Upper lobe of right lung (tissue), 1 donor: ENCODE data around the gene KANK4. TPM values are rescaled to one million over a fixed set of nuclear protein-coding genes. Genes with fewer than 3 reads are reported as not detected.

Experiments used
- ATAC-seq: fragments of 200-7000 bp; cut with Tn5 transposase; one replicate; pipeline ENCODE4 v1.9.1; 2020; ENCODE audit warnings: mild to moderate bottlenecking, moderate library complexity
- DNase-seq: peaks from one replicate; pipeline ENCODE4 v3.0.0-alpha.2; 2020
- H3K27ac ChIP-seq: fragments of 200-600 bp; one replicate; pipeline ENCODE4 v1.8.0; 2022
- H3K27me3 ChIP-seq: fragments of 200-600 bp; one replicate; pipeline ENCODE4 v1.8.0; 2022; ENCODE audit warnings: mild to moderate bottlenecking
- H3K36me3 ChIP-seq: fragments of 200-600 bp; one replicate; pipeline ENCODE4 v1.8.0; 2022
- H3K4me1 ChIP-seq: fragments of 200-600 bp; one replicate; pipeline ENCODE4 v1.8.0; 2022
- H3K4me3 ChIP-seq: fragments of 200-600 bp; one replicate; pipeline ENCODE4 v1.8.0; 2022; ENCODE audit warnings: mild to moderate bottlenecking
- H3K9me3 ChIP-seq: fragments of 200-600 bp; one replicate; pipeline ENCODE4 v1.8.0; 2022
- intact Hi-C: fragments of 100-400 bp; cut with DNase I; formaldehyde crosslinking; loops from one replicate; pipeline ENCODE4 v1.11.0; 2022
- total RNA-seq: library from RNA; stranded (reverse); fragmentation: NEBNext Ultra II Directional; extraction: Animal tissue kit (Norgen Biotek cat#: 25700); gene quantifications from one replicate; pipeline ENCODE4 v1.2.1, GENCODE V29; 2021
- TF ChIP-seq, protein P1 (sequence below): fragments of 200-600 bp; IDR thresholded peaks from one replicate; pipeline ENCODE4 v1.8.0; 2022; ENCODE audit warnings: antibody characterized with exemption
- donor health status: DM: no; HTN: yes; CAD: no; lungs with severe emphysema.

The KANK4 gene
- total RNA-seq, 1 donor from 2014 or later: 6.4 TPM

DNA sequence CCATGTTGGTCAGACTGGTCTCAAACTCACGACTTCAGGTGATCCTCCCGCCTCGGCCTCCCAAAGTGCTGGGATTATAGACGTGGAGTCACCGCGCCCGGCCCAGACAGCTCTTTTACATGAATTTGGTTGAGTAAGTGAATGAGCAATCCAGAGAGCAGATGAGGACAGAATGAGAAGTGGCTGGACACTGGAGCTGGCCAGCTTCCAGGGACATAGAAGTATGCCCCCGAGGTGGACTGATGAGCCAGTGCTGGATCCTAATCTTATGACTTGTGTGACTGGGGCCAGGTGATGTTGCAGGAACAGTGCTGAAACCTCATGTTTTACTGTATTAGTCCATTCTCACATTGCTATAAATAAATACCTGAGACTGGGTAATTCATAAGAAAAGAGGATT, 35.9 kb upstream of the KANK4 start:
- no peaks in the 10 kb centered on the region for H3K27me3 ChIP-seq
- TF ChIP-seq, protein P1, sequence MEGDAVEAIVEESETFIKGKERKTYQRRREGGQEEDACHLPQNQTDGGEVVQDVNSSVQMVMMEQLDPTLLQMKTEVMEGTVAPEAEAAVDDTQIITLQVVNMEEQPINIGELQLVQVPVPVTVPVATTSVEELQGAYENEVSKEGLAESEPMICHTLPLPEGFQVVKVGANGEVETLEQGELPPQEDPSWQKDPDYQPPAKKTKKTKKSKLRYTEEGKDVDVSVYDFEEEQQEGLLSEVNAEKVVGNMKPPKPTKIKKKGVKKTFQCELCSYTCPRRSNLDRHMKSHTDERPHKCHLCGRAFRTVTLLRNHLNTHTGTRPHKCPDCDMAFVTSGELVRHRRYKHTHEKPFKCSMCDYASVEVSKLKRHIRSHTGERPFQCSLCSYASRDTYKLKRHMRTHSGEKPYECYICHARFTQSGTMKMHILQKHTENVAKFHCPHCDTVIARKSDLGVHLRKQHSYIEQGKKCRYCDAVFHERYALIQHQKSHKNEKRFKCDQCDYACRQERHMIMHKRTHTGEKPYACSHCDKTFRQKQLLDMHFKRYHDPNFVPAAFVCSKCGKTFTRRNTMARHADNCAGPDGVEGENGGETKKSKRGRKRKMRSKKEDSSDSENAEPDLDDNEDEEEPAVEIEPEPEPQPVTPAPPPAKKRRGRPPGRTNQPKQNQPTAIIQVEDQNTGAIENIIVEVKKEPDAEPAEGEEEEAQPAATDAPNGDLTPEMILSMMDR: no peak
- DNase-seq (no peak), ATAC-seq (no peak)
- no peak overlapping the region for H3K27ac ChIP-seq
- no peak overlapping the region for H3K4me3 ChIP-seq
- intact Hi-C loops: no loop called here
- no peaks in the 10 kb centered on the region for H3K9me3 ChIP-seq
- H3K4me1 ChIP-seq: no peaks in the 10 kb centered on the region
- H3K36me3 ChIP-seq: no peaks in the 10 kb centered on the region

DNA sequence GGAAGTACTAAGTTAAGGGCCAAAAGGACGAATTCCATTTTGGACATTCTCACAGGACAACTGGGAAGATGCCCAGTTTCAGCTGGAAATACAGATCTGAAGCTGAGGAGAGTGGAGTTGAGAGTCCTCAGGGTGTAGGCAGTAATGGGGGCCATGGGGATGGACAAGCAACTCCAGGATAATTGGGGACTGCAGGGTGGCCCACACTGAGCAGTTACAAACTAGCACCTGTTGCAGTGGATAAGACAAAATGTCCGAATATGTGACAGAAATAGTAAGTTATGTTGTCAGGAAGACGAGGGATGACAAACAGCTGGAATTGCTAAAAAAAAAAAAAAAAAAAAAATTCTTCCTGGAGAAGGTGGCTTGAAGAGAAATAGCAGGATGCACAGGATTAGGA, 34.6 kb upstream of the KANK4 start:
- intact Hi-C loops: no loop called here
- no peaks in the 10 kb centered on the region for H3K9me3 ChIP-seq
- ATAC-seq (no peak), DNase-seq (no peak)
- no peak overlapping the region for H3K27ac ChIP-seq
- TF ChIP-seq, protein P1: no peak
- no peaks in the 10 kb centered on the region for H3K36me3 ChIP-seq
- H3K4me3 ChIP-seq: no peak overlapping the region
- H3K4me1 ChIP-seq: no peaks in the 10 kb centered on the region
- no peaks in the 10 kb centered on the region for H3K27me3 ChIP-seq

DNA sequence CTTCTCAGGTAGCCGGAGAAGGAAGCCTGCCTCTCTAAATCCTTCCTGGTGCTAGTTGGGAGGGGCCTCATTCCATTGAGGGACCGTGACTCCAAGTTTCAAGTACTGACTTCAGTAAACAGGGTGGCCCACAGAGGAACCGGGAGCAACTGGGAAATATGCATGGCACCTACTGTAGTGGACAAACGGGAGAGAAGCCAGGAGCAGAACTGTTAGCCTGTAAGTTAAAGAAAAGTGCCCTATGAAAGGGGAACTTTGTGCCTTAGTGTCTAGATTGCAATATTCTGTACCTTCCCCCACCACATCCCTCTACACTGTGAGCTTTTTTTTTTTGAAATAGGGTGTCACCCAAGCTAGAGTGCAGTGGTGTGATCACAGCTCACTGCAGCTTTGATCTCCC, 33.2 kb upstream of the KANK4 start:
- ATAC-seq (peak; percentile 93), DNase-seq (no peak)
- TF ChIP-seq, protein P1: no peak
- Histone ChIP-seq H3K9me3 (no peaks in the 10 kb centered on the region), H3K4me1 (no peaks in the 10 kb centered on the region), H3K36me3 (no peaks in the 10 kb centered on the region), H3K27ac (no peak overlapping the region), H3K4me3 (no peak overlapping the region), H3K27me3 (no peaks in the 10 kb centered on the region)
- intact Hi-C loops: no loop called here

DNA sequence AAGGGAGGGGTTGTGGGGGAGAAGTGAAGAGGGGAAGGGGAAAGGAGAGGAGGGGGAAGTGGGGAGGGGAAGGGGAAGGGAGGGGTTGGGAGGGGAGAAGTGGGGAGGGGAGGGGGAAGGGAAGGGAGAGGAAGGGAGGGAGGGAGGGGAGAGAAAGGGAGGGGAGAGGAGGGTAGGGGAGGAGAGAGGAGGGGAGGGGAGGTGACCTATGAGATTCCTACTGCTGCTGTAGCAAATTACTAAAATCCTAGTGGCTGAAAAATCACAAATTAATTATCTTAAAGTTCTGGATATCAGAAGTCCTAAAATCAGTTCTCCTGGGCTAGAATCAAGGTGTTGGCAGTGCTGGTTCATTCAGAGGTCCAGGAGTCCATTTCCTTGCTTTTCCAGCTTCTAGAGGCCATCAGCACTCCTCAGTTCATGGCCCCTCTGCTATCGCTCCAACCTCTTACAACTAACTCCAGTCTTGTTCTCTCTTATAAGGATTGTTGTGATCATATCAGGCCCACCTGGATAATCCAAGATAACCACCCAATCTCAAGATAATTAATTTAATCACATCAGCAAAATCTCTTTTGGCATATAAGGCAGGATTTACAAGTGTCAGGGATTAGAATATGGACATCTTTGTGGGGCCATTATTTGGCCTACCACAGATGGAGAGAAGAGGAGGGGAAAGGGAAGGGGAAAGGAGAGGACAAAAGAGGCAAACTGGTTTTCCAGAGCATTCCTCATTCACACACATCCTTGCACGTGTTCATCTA, 30.4 kb upstream of the KANK4 start:
- intact Hi-C loops: no loop called here

DNA sequence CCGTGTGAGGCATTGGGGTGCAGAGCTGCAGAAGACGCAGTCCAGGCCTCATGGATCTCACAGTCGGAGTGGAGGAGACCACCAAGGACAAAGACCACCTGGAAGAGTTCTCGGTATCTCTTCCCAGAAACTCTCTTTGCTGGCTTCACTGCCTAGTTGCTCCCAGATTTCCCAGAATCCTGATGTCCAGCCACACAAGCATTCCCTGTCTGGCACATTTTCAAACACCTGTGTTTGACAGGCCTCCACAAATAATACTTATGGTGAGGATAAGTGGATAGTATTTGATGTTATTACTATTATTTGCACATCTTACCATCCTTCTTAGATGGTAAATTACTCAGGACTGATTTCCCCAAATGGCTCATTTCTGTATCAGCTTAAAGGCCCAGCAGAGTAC, 27.7 kb upstream of the KANK4 start:
- Histone ChIP-seq H3K9me3 (no peaks in the 10 kb centered on the region), H3K4me3 (no peak overlapping the region), H3K4me1 (no peaks in the 10 kb centered on the region), H3K27me3 (no peaks in the 10 kb centered on the region), H3K27ac (no peak overlapping the region), H3K36me3 (no peaks in the 10 kb centered on the region)
- intact Hi-C loops: no loop called here
- TF ChIP-seq, protein P1: no peak
- DNase-seq (no peak), ATAC-seq (no peak)

More for the DNA sequence above, 30.4 kb upstream of the KANK4 start:
- TF ChIP-seq, protein P1: no peak
- H3K4me1 ChIP-seq: no peaks in the 10 kb centered on the region
- no peak overlapping the region for H3K27ac ChIP-seq
- no peaks in the 10 kb centered on the region for H3K9me3 ChIP-seq
- no peak overlapping the region for H3K4me3 ChIP-seq
- DNase-seq (no peak), ATAC-seq (no peak)
- no peaks in the 10 kb centered on the region for H3K36me3 ChIP-seq
- H3K27me3 ChIP-seq: no peaks in the 10 kb centered on the region

DNA sequence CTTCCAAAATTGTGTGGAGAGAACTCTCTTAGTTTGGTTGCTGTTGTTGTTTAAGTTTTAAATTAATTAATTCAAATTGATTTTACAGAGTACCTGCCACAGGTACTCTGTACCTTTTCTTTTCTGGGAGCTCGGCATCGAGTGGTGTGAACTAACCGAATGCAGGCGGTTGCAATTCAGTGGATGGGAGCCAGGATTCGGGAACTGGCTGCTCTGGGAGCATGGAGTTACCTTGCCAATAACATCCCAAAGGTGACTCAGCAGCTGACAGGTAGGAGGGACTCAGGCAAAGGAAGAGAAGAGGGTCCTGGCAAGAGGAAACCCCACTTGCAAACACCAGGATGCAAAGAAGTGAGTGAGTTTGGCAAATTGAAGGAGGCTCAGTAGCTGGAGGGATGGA, 24.7 kb upstream of the KANK4 start:
- ATAC-seq: no peak
- TF ChIP-seq, protein P1: no peak
- DNase-seq: no peak

More for the DNA sequence above, 24.7 kb upstream of the KANK4 start:
- Histone ChIP-seq H3K4me1 (no peaks in the 10 kb centered on the region), H3K27me3 (no peaks in the 10 kb centered on the region), H3K4me3 (no peak overlapping the region), H3K36me3 (no peaks in the 10 kb centered on the region), H3K27ac (no peak overlapping the region), H3K9me3 (no peaks in the 10 kb centered on the region)
- intact Hi-C loops: no loop called here
